ENCODE results near the gene KIAA1210.
A peak's percentile ranks its signal among the peaks of the same experiment; 100 is the strongest.

Gene KIAA1210

DNA sequence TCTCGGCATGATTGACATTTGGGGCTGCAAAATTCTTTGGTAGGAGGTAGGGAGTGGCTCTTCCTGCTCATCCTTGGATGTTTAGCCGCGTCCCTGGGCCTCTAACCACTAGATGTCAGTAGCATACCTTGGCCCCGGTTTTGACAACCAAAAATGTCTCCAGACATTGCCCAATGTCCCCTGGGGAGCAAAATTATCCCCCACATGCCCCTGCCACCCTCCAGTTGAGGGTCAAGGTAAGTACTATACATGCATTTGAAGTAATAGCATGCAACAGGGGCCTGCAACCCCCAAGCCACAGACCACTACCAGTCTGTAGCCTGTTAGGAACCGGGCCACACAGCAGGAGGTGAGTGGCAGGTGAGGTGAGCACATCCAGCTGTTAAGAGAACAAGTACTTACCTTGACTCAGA, 17.6 kb upstream of the KIAA1210 start:
- no peak for DNase-seq
- Histone ChIP-seq H3K9me3 (ENCODE audit: control insufficient read depth, low read length) (no peaks in the 10 kb centered on the region), H3K4me1 (ENCODE audit: control insufficient read depth, insufficient read depth, low read length, poor library complexity, severe bottlenecking) (no peaks in the 10 kb centered on the region), H3K27me3 (replicated peaks; ENCODE audit: control insufficient read depth, insufficient read depth, low read length, poor library complexity, severe bottlenecking) (no peaks in the 10 kb centered on the region), H3K4me3 (ENCODE audit: insufficient read depth, low read depth, low read length, poor library complexity, severe bottlenecking) (no peak overlapping the region), H3K27ac (ENCODE audit: insufficient read depth, low read length, poor library complexity, severe bottlenecking) (no peak overlapping the region), H3K36me3 (ENCODE audit: control insufficient read depth, insufficient read depth, low read length) (no peaks in the 10 kb centered on the region)

DNA sequence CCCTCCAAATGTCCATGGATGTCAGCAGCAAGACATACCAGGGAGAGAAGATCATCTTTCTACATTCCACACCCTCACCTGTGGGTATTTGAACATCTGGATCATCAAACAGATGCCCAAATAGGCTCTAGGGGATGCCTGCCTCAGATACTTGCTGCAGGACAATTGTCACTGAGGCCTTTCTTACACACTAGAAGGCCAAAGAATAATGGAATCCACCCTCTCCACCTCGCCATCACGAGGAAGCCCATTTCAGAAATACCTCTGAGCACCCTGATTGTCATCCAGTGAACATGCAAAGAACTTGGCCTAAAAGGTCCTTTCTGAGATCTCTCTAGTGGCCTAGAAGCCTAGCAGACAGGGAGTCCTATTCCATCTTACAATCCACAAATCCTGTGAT, 6.9 kb upstream of the KIAA1210 start:
- H3K4me3 ChIP-seq (ENCODE audit: insufficient read depth, low read depth, low read length, poor library complexity, severe bottlenecking): no peak overlapping the region
- H3K36me3 ChIP-seq (ENCODE audit: control insufficient read depth, insufficient read depth, low read length): no peaks in the 10 kb centered on the region
- H3K9me3 ChIP-seq (ENCODE audit: control insufficient read depth, low read length): no peaks in the 10 kb centered on the region
- H3K27me3 ChIP-seq (replicated peaks; ENCODE audit: control insufficient read depth, insufficient read depth, low read length, poor library complexity, severe bottlenecking): no peaks in the 10 kb centered on the region
- DNase-seq: no peak
- H3K4me1 ChIP-seq (ENCODE audit: control insufficient read depth, insufficient read depth, low read length, poor library complexity, severe bottlenecking): no peaks in the 10 kb centered on the region
- no peak overlapping the region for H3K27ac ChIP-seq (ENCODE audit: insufficient read depth, low read length, poor library complexity, severe bottlenecking)

DNA sequence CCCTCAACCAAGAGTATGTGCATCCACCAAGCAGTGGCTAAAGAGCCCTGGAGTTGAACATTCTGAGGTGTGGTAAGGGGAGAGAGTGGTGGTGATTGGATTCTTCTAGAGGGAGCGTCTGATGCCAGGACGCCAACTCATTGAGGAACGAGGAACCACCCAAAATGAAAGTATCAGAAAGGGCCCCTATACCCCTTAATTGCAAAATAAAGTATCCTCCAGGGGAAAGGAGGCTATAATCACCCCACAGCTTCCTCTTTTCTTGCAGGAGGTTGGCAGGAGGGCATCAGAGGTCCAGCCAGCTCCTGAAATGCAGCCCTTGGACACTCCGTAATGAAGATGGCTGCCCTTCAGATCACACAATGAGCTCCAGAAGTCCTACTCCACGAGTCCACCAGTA, 5.3 kb upstream of the KIAA1210 start:
- no peak overlapping the region for H3K4me3 ChIP-seq (ENCODE audit: insufficient read depth, low read depth, low read length, poor library complexity, severe bottlenecking)
- no peaks in the 10 kb centered on the region for H3K4me1 ChIP-seq (ENCODE audit: control insufficient read depth, insufficient read depth, low read length, poor library complexity, severe bottlenecking)
- no peaks in the 10 kb centered on the region for H3K36me3 ChIP-seq (ENCODE audit: control insufficient read depth, insufficient read depth, low read length)
- no peaks in the 10 kb centered on the region for H3K27me3 ChIP-seq (replicated peaks; ENCODE audit: control insufficient read depth, insufficient read depth, low read length, poor library complexity, severe bottlenecking)
- DNase-seq: no peak
- no peak overlapping the region for H3K27ac ChIP-seq (ENCODE audit: insufficient read depth, low read length, poor library complexity, severe bottlenecking)
- H3K9me3 ChIP-seq (ENCODE audit: control insufficient read depth, low read length): no peaks in the 10 kb centered on the region

DNA sequence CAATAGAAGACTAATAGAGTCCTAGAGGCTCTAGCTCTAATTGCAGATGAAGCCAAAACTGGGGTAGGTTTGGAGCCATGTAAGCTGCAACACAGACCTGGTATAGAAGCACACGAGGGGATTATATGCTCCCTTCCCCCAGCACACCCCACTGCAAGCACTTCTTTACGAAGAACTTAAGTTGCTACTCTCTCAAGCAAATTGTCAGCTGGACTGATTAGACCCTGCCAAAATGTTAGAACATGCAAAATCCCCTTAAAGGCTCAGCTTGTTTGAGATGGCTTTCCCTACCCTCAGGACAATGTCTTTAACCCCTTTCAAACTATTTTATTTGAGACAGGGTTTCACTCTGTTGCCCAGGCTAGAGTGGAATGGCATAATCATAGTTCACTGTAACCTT, 4.7 kb upstream of the KIAA1210 start:
- Histone ChIP-seq H3K4me3 (ENCODE audit: insufficient read depth, low read depth, low read length, poor library complexity, severe bottlenecking) (no peak overlapping the region), H3K36me3 (ENCODE audit: control insufficient read depth, insufficient read depth, low read length) (no peaks in the 10 kb centered on the region), H3K27ac (ENCODE audit: insufficient read depth, low read length, poor library complexity, severe bottlenecking) (no peak overlapping the region), H3K27me3 (replicated peaks; ENCODE audit: control insufficient read depth, insufficient read depth, low read length, poor library complexity, severe bottlenecking) (no peaks in the 10 kb centered on the region), H3K4me1 (ENCODE audit: control insufficient read depth, insufficient read depth, low read length, poor library complexity, severe bottlenecking) (no peaks in the 10 kb centered on the region), H3K9me3 (ENCODE audit: control insufficient read depth, low read length) (no peaks in the 10 kb centered on the region)
- DNase-seq: no peak

DNA sequence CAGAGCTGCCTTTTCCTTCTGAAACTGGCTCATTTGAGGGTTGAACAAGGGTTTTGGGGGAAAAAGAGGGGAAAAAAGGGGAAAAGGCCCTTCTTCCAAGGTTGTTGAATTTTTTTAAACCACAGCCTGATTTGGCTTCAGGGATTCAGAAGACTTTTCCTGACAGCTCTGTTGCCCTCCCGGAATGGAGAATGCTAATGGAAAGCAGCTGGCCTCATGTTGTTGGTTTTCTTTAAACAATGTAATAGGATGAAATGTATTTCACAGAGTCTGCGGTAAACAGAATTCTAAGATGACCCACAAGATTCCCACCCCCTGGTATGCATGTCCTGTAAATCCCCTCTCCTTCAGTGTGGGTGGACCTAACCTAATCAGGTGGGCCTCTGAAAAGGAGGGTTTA, 3.3 kb upstream of the KIAA1210 start:
- no peak for DNase-seq
- H3K4me1 ChIP-seq (ENCODE audit: control insufficient read depth, insufficient read depth, low read length, poor library complexity, severe bottlenecking): no peaks in the 10 kb centered on the region
- no peak overlapping the region for H3K27ac ChIP-seq (ENCODE audit: insufficient read depth, low read length, poor library complexity, severe bottlenecking)
- H3K4me3 ChIP-seq (ENCODE audit: insufficient read depth, low read depth, low read length, poor library complexity, severe bottlenecking): no peak overlapping the region
- no peaks in the 10 kb centered on the region for H3K9me3 ChIP-seq (ENCODE audit: control insufficient read depth, low read length)
- H3K27me3 ChIP-seq (replicated peaks; ENCODE audit: control insufficient read depth, insufficient read depth, low read length, poor library complexity, severe bottlenecking): no peaks in the 10 kb centered on the region
- no peaks in the 10 kb centered on the region for H3K36me3 ChIP-seq (ENCODE audit: control insufficient read depth, insufficient read depth, low read length)

DNA sequence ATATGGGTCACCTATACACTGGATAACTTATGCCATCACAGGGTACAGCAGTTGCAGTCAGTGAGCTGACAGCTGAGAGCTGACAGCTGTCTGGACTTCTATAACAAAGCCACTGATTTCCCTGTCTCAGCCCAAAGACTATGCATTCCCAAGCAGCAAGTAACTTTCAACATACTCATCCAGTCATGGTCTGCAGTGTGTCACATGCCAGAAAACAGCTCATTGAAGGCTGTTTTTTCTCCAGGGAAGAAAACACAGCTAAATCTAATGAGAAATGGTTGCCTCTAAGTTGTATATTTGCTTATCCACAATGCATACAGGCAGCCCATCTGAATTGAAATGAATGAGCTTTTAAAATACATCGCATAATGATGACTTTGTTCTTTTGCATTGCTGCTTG, 6.3 kb downstream of the KIAA1210 start:
- no peaks in the 10 kb centered on the region for H3K27me3 ChIP-seq (replicated peaks; ENCODE audit: control insufficient read depth, insufficient read depth, low read length, poor library complexity, severe bottlenecking)
- H3K36me3 ChIP-seq (ENCODE audit: control insufficient read depth, insufficient read depth, low read length): no peaks in the 10 kb centered on the region
- H3K9me3 ChIP-seq (ENCODE audit: control insufficient read depth, low read length): no peaks in the 10 kb centered on the region
- no peaks in the 10 kb centered on the region for H3K4me1 ChIP-seq (ENCODE audit: control insufficient read depth, insufficient read depth, low read length, poor library complexity, severe bottlenecking)
- no peak overlapping the region for H3K27ac ChIP-seq (ENCODE audit: insufficient read depth, low read length, poor library complexity, severe bottlenecking)
- H3K4me3 ChIP-seq (ENCODE audit: insufficient read depth, low read depth, low read length, poor library complexity, severe bottlenecking): no peak overlapping the region
- no peak for DNase-seq

DNA sequence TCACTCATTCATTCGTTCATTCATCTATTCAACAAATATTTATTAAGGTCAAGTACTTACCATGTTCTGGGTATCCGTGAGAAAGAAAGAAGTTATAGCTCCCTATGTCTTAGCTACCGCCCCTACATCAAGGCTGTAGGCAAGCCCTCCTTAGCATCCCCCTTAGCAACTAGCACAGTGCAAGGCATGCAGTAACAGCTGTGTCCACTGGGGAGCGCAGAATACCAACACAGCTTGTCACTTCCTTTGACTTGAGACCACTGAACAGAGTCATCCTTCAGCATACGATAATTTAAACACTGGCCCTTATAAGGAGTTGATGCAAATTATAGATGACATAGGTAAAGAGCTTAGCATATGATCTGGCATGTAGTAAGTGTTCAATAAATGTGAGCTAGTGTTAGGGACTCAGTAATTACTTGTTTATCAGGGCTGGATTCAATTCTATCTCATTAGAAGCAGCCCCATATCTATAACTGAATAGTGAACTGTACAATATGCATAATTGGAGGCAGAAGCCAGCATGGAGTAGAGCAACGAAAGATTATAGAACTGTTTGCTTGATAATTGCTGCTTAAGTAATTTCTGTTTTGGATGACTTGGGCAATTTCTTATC, 8.7 kb downstream of the KIAA1210 start:
- H3K4me1 ChIP-seq (ENCODE audit: control insufficient read depth, insufficient read depth, low read length, poor library complexity, severe bottlenecking): no peaks in the 10 kb centered on the region
- DNase-seq: peak in 2 of 3 donors; percentile 0 to 6
- no peak overlapping the region for H3K4me3 ChIP-seq (ENCODE audit: insufficient read depth, low read depth, low read length, poor library complexity, severe bottlenecking)
- H3K27ac ChIP-seq (ENCODE audit: insufficient read depth, low read length, poor library complexity, severe bottlenecking): no peak overlapping the region
- no peaks in the 10 kb centered on the region for H3K27me3 ChIP-seq (replicated peaks; ENCODE audit: control insufficient read depth, insufficient read depth, low read length, poor library complexity, severe bottlenecking)
- H3K9me3 ChIP-seq (ENCODE audit: control insufficient read depth, low read length): no peaks in the 10 kb centered on the region
- no peaks in the 10 kb centered on the region for H3K36me3 ChIP-seq (ENCODE audit: control insufficient read depth, insufficient read depth, low read length)

DNA sequence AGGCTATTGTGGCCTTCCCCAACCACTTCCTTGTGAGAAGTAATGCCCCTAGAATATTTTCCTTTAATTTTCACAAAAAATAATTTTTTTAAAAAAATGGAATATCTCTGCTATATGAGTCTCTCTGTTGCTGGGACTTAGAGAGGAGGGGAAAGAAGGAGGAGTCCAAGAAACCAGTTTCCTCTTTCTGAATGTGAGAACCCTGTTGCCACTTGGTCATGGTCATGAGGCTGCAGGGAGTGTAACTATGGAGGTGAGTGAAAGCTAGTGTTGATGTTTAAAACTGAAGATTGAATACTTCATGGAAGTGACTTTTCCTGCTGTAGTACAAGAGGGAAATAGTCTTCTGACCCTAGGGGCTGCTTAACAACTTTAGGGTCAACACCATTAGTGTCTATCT, 20.4 kb downstream of the KIAA1210 start:
- Histone ChIP-seq H3K4me1 (ENCODE audit: control insufficient read depth, insufficient read depth, low read length, poor library complexity, severe bottlenecking) (no peaks in the 10 kb centered on the region), H3K27me3 (replicated peaks; ENCODE audit: control insufficient read depth, insufficient read depth, low read length, poor library complexity, severe bottlenecking) (no peaks in the 10 kb centered on the region), H3K36me3 (ENCODE audit: control insufficient read depth, insufficient read depth, low read length) (no peaks in the 10 kb centered on the region), H3K27ac (ENCODE audit: insufficient read depth, low read length, poor library complexity, severe bottlenecking) (no peak overlapping the region), H3K4me3 (ENCODE audit: insufficient read depth, low read depth, low read length, poor library complexity, severe bottlenecking) (no peak overlapping the region), H3K9me3 (ENCODE audit: control insufficient read depth, low read length) (no peaks in the 10 kb centered on the region)
- no peak for DNase-seq

DNA sequence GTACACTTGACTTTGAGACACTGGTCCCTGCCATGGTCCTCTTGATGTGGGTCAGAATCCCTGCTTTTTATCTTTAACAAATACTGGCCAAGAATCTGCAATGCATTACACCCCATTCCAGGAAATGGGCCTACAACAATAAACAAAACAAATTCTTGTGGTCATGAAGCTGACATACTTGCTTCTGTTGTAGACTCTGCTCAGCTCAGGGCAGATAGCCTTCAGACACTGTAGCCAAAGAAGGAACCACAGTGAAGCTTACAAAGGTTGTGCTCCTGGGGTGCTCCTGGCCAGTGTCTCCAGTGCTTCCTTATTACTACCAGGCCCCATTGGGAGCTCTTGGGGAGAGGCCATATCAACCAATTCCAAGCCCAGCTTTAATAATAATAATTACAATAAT, 21.8 kb downstream of the KIAA1210 start:
- no peak for DNase-seq
- H3K27me3 ChIP-seq (replicated peaks; ENCODE audit: control insufficient read depth, insufficient read depth, low read length, poor library complexity, severe bottlenecking): no peaks in the 10 kb centered on the region
- no peak overlapping the region for H3K4me3 ChIP-seq (ENCODE audit: insufficient read depth, low read depth, low read length, poor library complexity, severe bottlenecking)
- H3K27ac ChIP-seq (ENCODE audit: insufficient read depth, low read length, poor library complexity, severe bottlenecking): no peak overlapping the region
- no peaks in the 10 kb centered on the region for H3K9me3 ChIP-seq (ENCODE audit: control insufficient read depth, low read length)
- no peaks in the 10 kb centered on the region for H3K4me1 ChIP-seq (ENCODE audit: control insufficient read depth, insufficient read depth, low read length, poor library complexity, severe bottlenecking)
- no peaks in the 10 kb centered on the region for H3K36me3 ChIP-seq (ENCODE audit: control insufficient read depth, insufficient read depth, low read length)

DNA sequence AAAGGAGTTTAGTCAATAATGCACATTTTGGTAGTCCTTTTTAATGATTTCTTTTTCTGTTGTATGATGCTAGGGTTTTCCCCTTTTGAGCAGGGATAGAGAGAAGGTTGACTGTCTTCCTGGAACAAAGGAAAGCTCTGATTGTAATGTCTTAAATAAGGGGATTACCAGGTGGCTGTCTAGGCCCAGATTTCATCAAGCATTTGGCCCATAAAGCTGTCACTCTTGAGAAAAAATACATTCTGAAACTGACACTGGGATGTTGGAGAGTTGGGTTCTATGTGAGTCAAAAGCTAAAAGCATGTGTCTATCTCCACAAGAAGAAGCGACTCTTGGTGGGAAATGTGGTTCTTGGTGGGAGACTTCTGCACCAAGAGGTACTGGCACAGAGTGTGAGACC, 26.4 kb downstream of the KIAA1210 start:
- Histone ChIP-seq H3K4me3 (ENCODE audit: insufficient read depth, low read depth, low read length, poor library complexity, severe bottlenecking) (no peak overlapping the region), H3K36me3 (ENCODE audit: control insufficient read depth, insufficient read depth, low read length) (no peaks in the 10 kb centered on the region), H3K27ac (ENCODE audit: insufficient read depth, low read length, poor library complexity, severe bottlenecking) (no peak overlapping the region), H3K4me1 (ENCODE audit: control insufficient read depth, insufficient read depth, low read length, poor library complexity, severe bottlenecking) (no peaks in the 10 kb centered on the region), H3K27me3 (replicated peaks; ENCODE audit: control insufficient read depth, insufficient read depth, low read length, poor library complexity, severe bottlenecking) (no peaks in the 10 kb centered on the region), H3K9me3 (ENCODE audit: control insufficient read depth, low read length) (no peaks in the 10 kb centered on the region)
- no peak for DNase-seq

DNA sequence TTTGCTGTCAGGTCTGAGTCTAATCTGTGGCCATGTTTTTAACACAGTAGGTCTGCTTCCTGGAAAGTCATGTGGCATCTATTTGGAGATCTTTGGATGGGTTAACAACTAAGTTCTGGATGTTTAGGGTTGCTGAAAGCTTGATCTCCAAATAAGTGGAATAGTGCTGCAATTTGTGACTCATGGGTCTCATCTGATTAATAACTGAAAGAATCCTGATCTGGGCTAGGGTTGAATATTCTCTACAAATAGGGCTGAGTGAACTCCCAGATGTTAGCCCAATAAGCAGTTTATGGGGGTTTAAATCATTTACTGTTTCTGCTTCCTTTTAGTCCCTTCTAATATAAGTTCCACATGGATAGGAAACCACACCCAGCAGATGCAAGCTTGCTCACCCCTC, 31.7 kb downstream of the KIAA1210 start:
- no peak for DNase-seq
- Histone ChIP-seq H3K27me3 (replicated peaks; ENCODE audit: control insufficient read depth, insufficient read depth, low read length, poor library complexity, severe bottlenecking) (no peaks in the 10 kb centered on the region), H3K27ac (ENCODE audit: insufficient read depth, low read length, poor library complexity, severe bottlenecking) (no peak overlapping the region), H3K4me1 (ENCODE audit: control insufficient read depth, insufficient read depth, low read length, poor library complexity, severe bottlenecking) (no peaks in the 10 kb centered on the region), H3K9me3 (ENCODE audit: control insufficient read depth, low read length) (no peaks in the 10 kb centered on the region), H3K36me3 (ENCODE audit: control insufficient read depth, insufficient read depth, low read length) (no peaks in the 10 kb centered on the region), H3K4me3 (ENCODE audit: insufficient read depth, low read depth, low read length, poor library complexity, severe bottlenecking) (no peak overlapping the region)

Data from effector memory CD4-positive, alpha-beta T cell (primary cell).